ENCODE measurements around the gene TIAM1.

TIAM1 gene

GRCh38 chr21:31354122-31354521 lies 10.1 kb upstream of the TIAM1 start:
- no peak for DNase-seq (ENCODE audit: low read depth in 1 of 2, low spot score in 1 of 2)

GRCh38 chr21:31352836-31353235 lies 8.8 kb upstream of the TIAM1 start:
- no peak for DNase-seq (ENCODE audit: low read depth in 1 of 2, low spot score in 1 of 2)

GRCh38 chr21:31351960-31352359 lies 7.9 kb upstream of the TIAM1 start:
- no peak for DNase-seq (ENCODE audit: low read depth in 1 of 2, low spot score in 1 of 2)

DNA sequence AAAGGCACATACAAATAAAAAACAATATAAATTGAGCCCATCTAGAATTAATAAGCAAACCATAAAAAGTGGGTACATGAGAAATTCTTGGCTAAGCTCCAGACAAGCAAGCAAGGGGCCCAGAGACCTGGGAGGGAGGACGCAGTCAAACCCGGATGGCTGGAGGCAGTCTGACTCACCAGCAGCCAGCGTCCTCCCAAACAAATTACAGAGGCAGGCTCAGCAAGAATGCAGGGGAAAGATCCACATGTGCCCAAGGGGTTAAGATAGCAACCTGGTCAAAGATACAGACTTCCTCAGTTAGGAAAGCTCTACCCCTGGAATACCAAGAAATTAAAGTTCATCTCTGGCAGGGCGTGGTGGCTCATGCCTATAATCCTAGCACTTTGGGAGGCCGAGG lies 7.4 kb upstream of the TIAM1 start:
- DNase-seq (ENCODE audit: low read depth in 1 of 2, low spot score in 1 of 2): no peak

DNA sequence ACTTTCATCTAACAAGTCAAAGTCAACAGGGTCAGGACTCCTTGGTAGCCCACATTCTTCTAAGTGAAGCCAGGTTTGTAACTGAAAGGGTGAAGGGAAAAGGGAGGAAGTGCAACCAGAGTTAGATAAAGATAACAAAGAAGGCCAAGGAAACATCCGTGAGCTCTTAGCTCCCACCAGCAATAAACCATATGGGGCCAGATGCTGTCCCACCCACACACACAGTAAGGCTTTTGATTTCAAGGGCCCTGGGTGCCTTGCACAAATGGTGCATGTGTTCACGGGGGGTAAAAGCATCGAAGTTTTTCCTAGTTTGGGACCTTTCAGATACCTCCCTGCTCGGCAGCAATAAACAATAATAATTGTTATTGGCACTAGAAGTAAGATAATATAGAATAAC lies 5.1 kb upstream of the TIAM1 start:
- DNase-seq (ENCODE audit: low read depth in 1 of 2, low spot score in 1 of 2): no peak

DNA sequence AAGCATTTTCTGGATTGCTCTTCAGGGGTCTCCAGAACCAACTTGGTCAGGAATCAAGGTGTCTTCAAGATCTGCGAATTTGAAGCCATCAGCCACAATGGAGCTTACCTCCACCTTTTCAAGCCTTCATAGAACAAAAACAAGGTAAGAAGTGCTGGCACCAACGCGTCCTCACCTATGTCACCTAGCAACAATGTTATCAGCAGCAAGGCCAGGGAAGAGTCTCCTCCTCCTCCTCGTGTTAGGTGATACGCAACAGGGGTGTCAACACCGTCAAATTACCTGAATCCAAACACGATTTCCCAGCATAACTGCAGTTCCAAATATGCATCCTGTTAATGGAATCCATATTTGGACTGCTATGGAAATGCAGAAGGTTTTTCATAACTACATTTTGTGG lies 4.1 kb upstream of the TIAM1 start:
- no peak for DNase-seq (ENCODE audit: low read depth in 1 of 2, low spot score in 1 of 2)

DNA sequence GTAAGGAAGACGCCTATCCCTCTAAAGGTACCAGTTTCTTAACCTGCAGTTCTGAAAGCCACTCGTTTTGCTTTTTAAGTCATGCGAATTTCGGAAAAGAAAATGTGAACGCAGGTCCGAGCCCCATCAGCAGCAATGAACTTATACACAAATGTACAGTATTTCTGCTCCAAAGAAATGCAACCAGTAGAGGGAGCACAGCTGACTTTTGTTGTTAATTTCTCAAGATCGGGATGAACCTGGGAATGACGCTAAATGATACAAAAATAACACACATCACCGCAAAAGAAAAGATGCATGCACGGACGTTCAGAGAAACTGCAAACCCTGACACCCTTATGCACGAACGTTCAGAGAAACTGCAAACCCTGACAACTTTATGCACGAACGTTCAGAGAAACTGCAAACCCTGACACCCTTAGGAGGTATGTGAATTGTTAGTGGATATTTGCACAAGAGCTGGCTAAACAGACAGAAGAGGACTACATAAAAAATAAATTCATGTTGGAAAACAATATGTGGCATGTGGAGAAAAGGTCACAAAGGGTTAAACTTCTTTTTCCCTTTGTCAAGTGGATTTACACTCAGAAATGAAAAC lies 3.5 kb upstream of the TIAM1 start:
- DNase-seq (ENCODE audit: low read depth in 1 of 2, low spot score in 1 of 2): no peak

DNA sequence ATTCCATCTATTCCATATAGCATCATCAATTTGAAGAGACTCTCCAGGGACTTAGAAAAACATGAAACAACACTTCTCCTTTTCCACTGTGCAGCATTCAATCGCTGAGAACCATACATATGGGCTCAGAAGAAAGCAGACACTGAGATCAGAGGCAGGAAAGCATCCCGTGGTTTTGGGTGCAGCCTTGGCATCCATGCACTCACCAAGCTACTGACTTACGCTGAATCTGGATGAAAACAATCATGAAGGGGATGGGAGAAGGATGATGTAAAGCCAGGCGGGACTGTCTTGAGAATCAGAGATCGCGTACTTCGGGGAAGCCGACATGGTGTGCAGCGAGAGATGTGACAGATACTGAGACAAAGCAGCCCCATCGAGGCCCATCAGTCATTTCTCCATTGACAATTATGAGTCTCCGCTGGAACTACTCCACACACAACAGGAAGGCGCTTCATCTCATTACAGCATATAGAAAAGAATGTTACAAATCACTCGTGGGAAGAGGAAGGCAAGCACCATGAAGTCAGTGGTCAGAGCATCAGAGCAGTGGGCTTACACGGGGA lies 2.3 kb upstream of the TIAM1 start:
- DNase-seq (ENCODE audit: low read depth in 1 of 2, low spot score in 1 of 2): no peak

- no peak for DNase-seq (ENCODE audit: low read depth in 1 of 2, low spot score in 1 of 2)
Observed at GRCh38 chr21:31345136-31345535, 1.1 kb upstream of the TIAM1 start.

DNA sequence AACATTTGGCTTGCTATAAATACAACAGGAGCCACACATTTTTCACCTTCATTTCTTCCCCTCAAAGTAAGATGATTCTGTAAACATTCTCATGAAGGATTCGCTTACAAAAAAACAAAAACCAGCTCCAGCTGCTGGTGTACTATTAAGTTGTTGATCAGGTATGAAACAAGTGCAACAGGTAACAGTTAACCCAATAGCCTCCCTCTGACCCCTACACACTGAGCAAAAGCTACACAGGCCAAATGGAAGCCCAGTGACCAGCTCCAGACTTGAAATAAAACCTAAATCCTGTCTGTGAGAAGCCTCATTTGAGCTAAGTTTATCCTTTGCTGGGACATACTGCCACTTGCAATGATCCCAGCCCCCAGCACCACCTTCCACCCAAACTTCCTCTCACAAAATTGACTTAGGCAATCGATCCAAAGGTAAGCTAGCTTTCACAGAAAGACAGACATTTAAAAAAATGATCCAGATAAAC lies 991 bp downstream of the TIAM1 start:
- DNase-seq (ENCODE audit: low read depth in 1 of 2, low spot score in 1 of 2): no peak

- no peak for DNase-seq (ENCODE audit: low read depth in 1 of 2, low spot score in 1 of 2)
Observed at GRCh38 chr21:31342348-31342747, 1.7 kb downstream of the TIAM1 start.

GRCh38 chr21:31340942-31341487 lies 3.0 kb downstream of the TIAM1 start:
- DNase-seq (ENCODE audit: low read depth in 1 of 2, low spot score in 1 of 2): no peak

DNA sequence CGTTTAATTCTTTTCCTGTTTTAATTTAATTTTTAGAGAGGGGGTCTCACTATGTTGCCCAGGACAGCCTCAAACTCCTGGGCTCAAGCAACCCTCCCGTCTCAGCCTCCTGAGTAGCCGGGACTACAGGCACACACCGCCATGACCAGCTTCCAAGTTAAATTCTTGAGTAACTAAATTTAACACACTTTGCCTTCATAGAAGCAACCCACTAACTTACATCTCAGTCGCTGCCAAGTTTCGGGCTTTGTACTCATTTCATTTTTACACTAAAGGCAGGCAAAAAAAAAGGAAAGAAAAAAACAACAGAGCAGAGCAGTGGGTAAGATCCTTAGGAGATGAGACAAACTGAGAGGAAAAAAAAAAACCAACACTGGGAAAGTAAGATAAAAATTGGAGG lies 3.5 kb downstream of the TIAM1 start:
- DNase-seq (ENCODE audit: low read depth in 1 of 2, low spot score in 1 of 2): no peak

DNA sequence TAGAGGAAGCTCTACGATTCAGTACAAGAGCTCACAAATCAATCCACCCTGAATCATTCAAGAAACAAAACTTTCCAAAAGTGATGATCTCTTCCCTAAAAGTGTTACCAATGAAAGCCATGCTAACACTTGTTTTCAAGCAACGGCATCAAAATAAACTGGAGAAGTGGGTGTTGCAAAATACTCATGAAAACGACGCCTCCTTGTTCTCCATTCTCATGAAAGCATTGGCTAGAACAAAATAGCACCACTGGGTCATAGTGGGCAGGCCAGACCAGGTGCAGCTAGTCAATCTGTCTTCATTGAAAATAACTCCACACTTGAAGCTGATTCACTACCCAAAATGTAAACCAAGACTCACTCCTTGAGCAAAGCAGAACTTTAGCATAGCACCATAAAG lies 4.3 kb downstream of the TIAM1 start:
- no peak for DNase-seq (ENCODE audit: low read depth in 1 of 2, low spot score in 1 of 2)

- DNase-seq (ENCODE audit: low read depth in 1 of 2, low spot score in 1 of 2): no peak
Observed at GRCh38 chr21:31338908-31339368, 5.1 kb downstream of the TIAM1 start.

GRCh38 chr21:31337996-31338907 lies 5.8 kb downstream of the TIAM1 start:
- DNase-seq (ENCODE audit: low read depth in 1 of 2, low spot score in 1 of 2): no peak

DNA sequence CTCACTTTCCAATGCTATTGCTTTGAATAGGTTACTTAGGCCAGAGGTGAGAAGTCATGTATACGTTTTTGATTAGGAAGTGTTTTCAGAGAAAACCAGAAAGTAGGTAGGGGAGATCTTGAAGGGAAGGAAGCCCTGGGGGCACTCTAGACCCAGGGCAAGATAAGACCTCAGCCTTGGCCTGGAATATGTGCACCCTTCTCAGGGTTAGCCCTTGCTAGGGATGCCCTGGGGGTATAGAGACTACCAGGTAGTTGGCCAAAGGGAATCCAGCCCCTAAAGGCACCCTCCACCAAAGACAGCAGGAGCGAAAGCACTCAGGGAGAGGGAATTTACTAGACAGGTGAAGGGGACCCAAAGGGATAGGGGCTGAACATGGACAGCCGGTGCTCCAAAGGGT lies 7.0 kb downstream of the TIAM1 start:
- no peak for DNase-seq (ENCODE audit: low read depth in 1 of 2, low spot score in 1 of 2)

DNA sequence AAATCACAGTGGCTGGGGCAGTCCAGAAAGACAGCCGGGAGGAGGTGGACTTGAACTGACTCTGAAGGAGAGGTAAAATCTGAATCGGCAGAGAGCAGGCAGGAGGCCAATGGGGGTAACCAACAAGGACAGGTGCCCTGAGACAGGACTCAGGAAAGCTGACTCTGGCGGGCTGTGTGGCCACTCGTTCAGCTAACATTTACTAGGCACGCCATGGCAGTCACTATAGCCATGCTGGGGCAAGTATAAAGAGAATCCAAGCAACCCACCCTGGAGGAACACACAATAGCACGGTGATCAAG lies 7.4 kb downstream of the TIAM1 start:
- DNase-seq (ENCODE audit: low read depth in 1 of 2, low spot score in 1 of 2): no peak

DNA sequence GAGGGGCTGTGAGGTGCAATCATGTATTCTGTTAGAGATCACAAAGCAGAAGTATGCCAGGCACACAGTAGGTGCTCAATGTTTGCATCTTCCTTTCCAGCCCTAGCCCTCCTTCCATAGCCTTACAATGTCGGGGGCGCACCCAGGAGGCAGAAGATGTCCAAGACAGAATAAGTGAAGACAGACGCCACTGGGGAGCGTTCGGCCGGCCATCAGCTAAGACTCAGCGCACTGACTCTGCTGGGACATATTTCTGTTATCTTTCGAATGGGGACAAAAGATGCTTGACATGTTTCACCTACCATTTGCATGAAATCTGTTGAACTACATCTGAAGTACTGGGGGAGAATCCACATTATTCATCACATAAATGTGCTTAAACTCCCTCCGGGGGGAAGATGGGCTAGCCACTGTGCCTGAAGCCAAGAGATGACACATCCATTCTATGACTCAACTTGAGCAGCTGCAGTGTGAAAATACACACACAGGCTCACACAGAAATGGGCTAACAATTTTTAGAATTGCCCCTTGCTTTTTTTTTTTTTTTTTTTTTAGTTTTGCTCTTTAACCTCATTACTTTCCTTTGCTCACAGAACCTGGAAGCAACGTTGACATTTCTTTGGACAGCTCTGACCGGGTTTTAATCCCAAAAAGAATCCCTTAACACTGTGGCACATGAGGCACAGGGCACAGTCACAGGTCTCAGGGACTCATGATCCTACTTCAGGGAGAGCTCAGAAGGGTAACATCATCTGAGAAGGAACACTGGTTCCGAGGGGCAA lies 7.9 kb downstream of the TIAM1 start:
- peak in 1 of 2 donors; percentile 51 for DNase-seq (ENCODE audit: low read depth in 1 of 2, low spot score in 1 of 2)

DNA sequence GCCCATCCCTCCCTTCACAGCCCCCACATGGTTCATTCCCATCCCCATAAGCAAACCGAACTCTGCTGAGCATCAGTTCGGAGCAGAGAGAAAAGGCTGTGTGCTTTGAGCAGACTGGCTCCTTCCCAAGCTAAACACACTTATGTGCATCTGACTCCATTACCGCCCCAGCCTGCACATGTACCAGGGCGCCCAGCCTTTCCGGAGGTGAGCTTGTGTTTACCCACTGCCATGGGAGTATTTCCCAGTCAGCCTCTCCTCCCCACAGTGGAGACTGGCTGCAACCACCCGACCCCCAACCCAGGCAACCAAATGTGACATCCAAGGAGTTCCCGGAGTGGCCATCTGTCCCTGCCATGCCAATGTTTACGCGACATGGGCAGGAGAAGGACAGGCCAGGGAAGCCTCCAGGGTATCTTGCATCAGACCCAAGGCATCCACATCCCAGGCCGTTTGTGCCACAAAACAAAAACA lies 9.4 kb downstream of the TIAM1 start:
- DNase-seq (ENCODE audit: low read depth in 1 of 2, low spot score in 1 of 2): no peak

GRCh38 chr21:31332525-31332924 lies 11.5 kb downstream of the TIAM1 start:
- no peak for DNase-seq (ENCODE audit: low read depth in 1 of 2, low spot score in 1 of 2)

Data from activated CD4-positive, alpha-beta T cell treated with anti-CD3 and anti-CD28 coated beads, Interleukin-2, amount 50 U/mL, for 24 hours (primary cell).